ENCODE data around the gene PRND. TPM values are rescaled to one million over a fixed set of nuclear protein-coding genes. Genes with fewer than 3 reads are reported as not detected.
"Not testable (repeated sequence)": the region's sequence is repeated elsewhere in the genome, so short reads cannot be mapped to it uniquely, and the experiment has no call there.

The PRND gene
- total RNA-seq, 2 donors from 2014 or later = not detected

- Mint-ChIP-seq H3K27ac (no peak overlapping the region), H3K9me3 (no peaks in the 10 kb centered on the region), H3K36me3 (no peaks in the 10 kb centered on the region)
- ATAC-seq (no peak), DNase-seq (ENCODE audit: low spot score in 2 of 2) (no peak)
These were observed 42.2 kb downstream of the PRND start for GRCh38 chr20:4763723-4764510.

GRCh38 chr20:4764805-4765204 lies 43.1 kb downstream of the PRND start:
- DNase-seq (ENCODE audit: low spot score in 2 of 2) = no peak
- ATAC-seq = no peak
- Mint-ChIP-seq H3K9me3 (no peaks in the 10 kb centered on the region), H3K36me3 (no peaks in the 10 kb centered on the region), H3K27ac (no peak overlapping the region)

GRCh38 chr20:4765681-4766080 lies 44.0 kb downstream of the PRND start:
- Mint-ChIP-seq H3K36me3 (peaks cover 2 to 4% of the 10 kb centered on the region in 2 donors), H3K27ac (no peak overlapping the region), H3K9me3 (peaks cover 0 to 4% of the 10 kb centered on the region in 2 donors)
- ATAC-seq (no peak), DNase-seq (ENCODE audit: low spot score in 2 of 2) (no peak)

DNA sequence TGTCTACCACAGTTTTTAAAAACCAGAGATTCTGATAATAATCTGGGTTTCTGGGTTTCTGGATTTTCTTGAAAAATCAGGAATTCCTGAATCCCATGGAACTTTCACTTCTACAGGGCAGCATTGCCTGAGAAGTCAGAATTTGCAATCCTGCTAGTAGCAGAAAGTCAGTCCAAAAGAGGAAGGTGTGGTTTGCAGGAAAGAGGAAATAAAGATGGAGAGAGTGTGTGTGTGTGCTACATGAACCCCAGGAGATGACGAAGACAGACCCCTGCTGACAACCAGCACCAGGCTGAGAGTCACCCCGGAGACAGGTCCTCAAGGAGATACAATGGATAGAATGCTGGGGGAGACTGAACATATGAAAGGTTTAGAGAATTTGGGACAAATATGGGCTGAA lies 44.9 kb downstream of the PRND start:
- no peak overlapping the region for H3K27ac Mint-ChIP-seq
- peaks cover 7 to 14% of the 10 kb centered on the region in 2 donors for H3K9me3 Mint-ChIP-seq
- DNase-seq (ENCODE audit: low spot score in 2 of 2) (no peak), ATAC-seq (no peak)
- H3K36me3 Mint-ChIP-seq = peaks cover 11 to 13% of the 10 kb centered on the region in 2 donors

DNA sequence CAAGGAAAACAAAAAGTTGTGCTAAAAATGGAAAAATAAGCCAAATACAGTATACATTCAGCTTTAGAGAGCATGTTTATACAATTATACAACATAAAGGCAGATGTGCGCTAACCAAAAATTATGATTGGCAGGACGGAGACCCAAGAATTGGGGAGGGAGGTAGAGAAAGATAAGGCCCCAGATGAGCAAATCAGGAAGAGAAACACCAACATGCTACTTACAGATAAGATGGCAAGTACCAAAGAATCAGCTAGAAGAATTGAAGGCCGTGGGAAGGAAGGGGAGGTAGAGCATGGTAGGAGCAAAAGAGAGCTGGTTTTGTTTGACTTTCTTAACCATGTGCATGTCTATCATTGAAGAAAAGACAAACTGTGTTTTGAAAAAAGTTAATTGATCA lies 45.4 kb downstream of the PRND start:
- ATAC-seq = no peak
- DNase-seq (ENCODE audit: low spot score in 2 of 2) = no peak
- Mint-ChIP-seq H3K9me3 (peaks cover 9 to 16% of the 10 kb centered on the region in 2 donors), H3K27ac (no peak overlapping the region), H3K36me3 (peaks cover 14 to 18% of the 10 kb centered on the region in 2 donors)

DNA sequence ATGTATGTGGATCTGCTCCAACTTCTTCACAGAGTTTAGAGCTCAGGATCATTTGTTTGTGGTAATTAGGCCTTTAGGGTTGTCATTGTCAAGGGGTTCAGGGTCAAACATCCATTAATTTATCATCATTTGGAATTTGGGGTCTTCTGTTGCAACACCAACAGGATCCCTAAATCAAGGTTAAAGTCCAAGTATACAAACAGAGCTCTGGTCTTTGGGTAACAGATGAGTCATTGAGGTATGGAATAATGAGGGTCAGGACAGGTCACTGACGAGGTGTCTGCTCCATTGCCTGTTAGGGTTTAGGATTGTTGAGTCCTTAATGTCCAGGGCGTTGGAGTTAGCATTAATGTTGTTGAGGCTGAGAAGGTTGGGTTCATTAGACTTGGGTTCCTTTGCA lies 47.6 kb downstream of the PRND start:
- Mint-ChIP-seq H3K9me3 (peaks cover 15 to 28% of the 10 kb centered on the region in 2 donors), H3K27ac (no peak overlapping the region), H3K36me3 (peaks cover 22 to 24% of the 10 kb centered on the region in 2 donors)
- ATAC-seq (no peak), DNase-seq (ENCODE audit: low spot score in 2 of 2) (no peak)

- Mint-ChIP-seq H3K36me3 (peaks cover 22 to 24% of the 10 kb centered on the region in 2 donors), H3K9me3 (peaks cover 15 to 28% of the 10 kb centered on the region in 2 donors), H3K27ac (no peak overlapping the region)
- ATAC-seq = no peak
- no peak for DNase-seq (ENCODE audit: low spot score in 2 of 2)
These were observed 48.3 kb downstream of the PRND start for GRCh38 chr20:4770026-4770425.

GRCh38 chr20:4771004-4771403 lies 49.3 kb downstream of the PRND start:
- Mint-ChIP-seq H3K36me3 (peaks cover 22 to 24% of the 10 kb centered on the region in 2 donors), H3K27ac (no peak overlapping the region), H3K9me3 (peaks cover 15 to 28% of the 10 kb centered on the region in 2 donors)
- ATAC-seq (no peak), DNase-seq (ENCODE audit: low spot score in 2 of 2) (no peak)

DNA sequence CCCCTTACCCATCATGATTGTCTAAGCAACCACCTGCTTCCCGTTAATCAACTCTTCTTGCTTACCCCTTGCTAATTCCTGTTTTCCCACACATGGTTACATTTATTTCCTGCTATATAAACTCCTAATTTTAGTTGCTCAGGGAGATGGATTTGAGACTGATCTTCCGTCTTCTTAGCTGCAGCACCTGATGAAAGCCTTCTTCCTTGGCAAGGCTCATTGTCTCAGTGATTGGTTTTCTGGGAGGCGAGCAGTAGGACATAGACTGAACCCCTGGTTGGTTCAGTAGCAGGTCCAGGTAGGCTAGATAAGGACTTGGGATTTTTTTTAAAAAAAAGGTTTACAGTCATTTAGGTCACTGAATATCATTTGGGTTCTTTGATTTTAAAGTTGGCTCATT lies 50.4 kb downstream of the PRND start:
- H3K9me3 Mint-ChIP-seq = peaks cover 15 to 28% of the 10 kb centered on the region in 2 donors
- DNase-seq (ENCODE audit: low spot score in 2 of 2) = no peak
- ATAC-seq = no peak
- H3K27ac Mint-ChIP-seq = no peak overlapping the region
- H3K36me3 Mint-ChIP-seq = peaks cover 22 to 24% of the 10 kb centered on the region in 2 donors

- H3K27ac Mint-ChIP-seq; DNase-seq (ENCODE audit: low spot score in 2 of 2); ATAC-seq: not testable (repeated sequence)
- peaks cover 15 to 28% of the 10 kb centered on the region in 2 donors for H3K9me3 Mint-ChIP-seq
- peaks cover 22 to 24% of the 10 kb centered on the region in 2 donors for H3K36me3 Mint-ChIP-seq
These were observed 51.3 kb downstream of the PRND start for GRCh38 chr20:4773014-4773413.

- no peak for ATAC-seq
- no peak for DNase-seq (ENCODE audit: low spot score in 2 of 2)
- peaks cover 15 to 28% of the 10 kb centered on the region in 2 donors for H3K9me3 Mint-ChIP-seq
- H3K27ac Mint-ChIP-seq = no peak overlapping the region
- peaks cover 22 to 24% of the 10 kb centered on the region in 2 donors for H3K36me3 Mint-ChIP-seq
These were observed 52.0 kb downstream of the PRND start for GRCh38 chr20:4773736-4774135.

DNA sequence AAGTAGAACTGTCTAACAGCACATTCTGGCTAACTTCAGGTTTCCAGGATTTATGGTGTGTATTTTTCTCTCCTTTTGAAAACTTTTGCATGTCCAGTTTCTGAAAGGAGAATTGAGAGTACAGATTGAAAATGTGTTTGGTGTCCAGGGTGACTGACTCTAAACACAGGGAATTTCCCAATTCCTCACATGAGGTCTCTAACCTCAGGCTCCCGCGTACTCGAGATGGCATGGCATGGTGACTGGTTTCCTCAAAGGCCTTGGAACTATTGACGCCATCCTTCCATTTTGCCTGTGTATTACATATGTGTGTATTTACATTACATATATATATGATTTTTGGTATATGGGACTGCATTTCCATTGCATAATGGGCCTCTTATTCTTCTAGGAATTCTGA lies 52.5 kb downstream of the PRND start:
- H3K27ac Mint-ChIP-seq = no peak overlapping the region
- peaks cover 22 to 24% of the 10 kb centered on the region in 2 donors for H3K36me3 Mint-ChIP-seq
- peaks cover 15 to 28% of the 10 kb centered on the region in 2 donors for H3K9me3 Mint-ChIP-seq
- ATAC-seq (no peak), DNase-seq (ENCODE audit: low spot score in 2 of 2) (no peak)

GRCh38 chr20:4775322-4776078 lies 53.8 kb downstream of the PRND start:
- Mint-ChIP-seq H3K27ac (no peak overlapping the region), H3K36me3 (peaks cover 22 to 23% of the 10 kb centered on the region in 2 donors), H3K9me3 (peaks cover 15 to 26% of the 10 kb centered on the region in 2 donors)
- no peak for ATAC-seq
- no peak for DNase-seq (ENCODE audit: low spot score in 2 of 2)

DNA sequence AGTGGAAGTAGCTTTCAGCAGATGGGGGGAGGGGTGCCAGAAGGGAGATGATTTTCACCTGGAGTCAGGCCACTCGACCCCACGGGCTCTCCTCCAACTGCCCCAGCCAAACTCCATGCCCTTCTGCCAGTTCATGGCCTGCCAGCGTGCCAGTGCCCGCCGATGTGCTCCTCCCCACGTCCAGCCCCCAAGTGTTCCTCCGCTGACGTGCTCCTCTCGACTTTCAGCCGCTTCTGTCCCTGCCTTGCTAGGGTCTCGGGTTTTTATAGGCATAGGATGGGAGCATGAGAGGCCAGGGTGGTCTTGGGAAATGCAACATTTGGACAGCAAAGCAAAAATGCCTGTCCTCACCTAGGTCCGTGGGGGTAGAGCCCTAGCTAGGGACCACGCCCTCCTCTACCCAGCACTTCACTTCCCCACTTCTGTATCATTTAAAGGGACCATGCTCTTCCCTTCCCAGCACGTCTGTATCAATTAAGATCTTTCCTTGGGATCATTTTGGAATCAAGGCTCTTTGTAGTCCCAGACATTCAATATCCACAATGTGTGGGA lies 54.4 kb downstream of the PRND start:
- DNase-seq (ENCODE audit: low spot score in 2 of 2) (no peak), ATAC-seq (no peak)
- Mint-ChIP-seq H3K9me3 (peaks cover 13 to 19% of the 10 kb centered on the region in 2 donors), H3K27ac (peak overlapping the region in 1 of 2 donors; percentile 8), H3K36me3 (peaks cover 16% of the 10 kb centered on the region in 2 donors)

Data from activated naive CD4-positive, alpha-beta T cell treated with anti-CD3 and anti-CD28 coated beads, Interleukin-2, amount 50 U/mL, for 72 hours (primary cell).